Brain microvascular endothelial cell (primary cell): ENCODE data around the gene RAPGEF2.
A peak's percentile ranks its signal among the peaks of the same experiment; 100 is the strongest.

Experiments used
- DNase-seq: peaks from one replicate; pipeline ENCODE4 v3.0.0-alpha.2; 2020
- H3K27ac ChIP-seq: fragments of 250-450 bp; sonication (Bioruptor Pico); 2 replicates; pipeline ENCODE4 v1.5.1; 2020; ENCODE audit warnings: mild to moderate bottlenecking, moderate library complexity
- H3K27me3 ChIP-seq: fragments of 250-450 bp; sonication (Bioruptor Pico); replicated peaks from 2 replicates; pipeline ENCODE4 v1.5.1; 2020; ENCODE audit warnings: mild to moderate bottlenecking
- H3K36me3 ChIP-seq: fragments of 250-450 bp; sonication (Bioruptor Pico); replicated peaks from 2 replicates; pipeline ENCODE4 v1.5.1; 2020; ENCODE audit warnings: mild to moderate bottlenecking
- H3K4me3 ChIP-seq: 2 replicates; pipeline ENCODE4 v1.5.1; 2011; ENCODE audit warnings: low read depth, mild to moderate bottlenecking, control low read depth, low read length, moderate library complexity
- in situ Hi-C: cut with HindIII; loops from 2 replicates; pipeline ENCODE4 v1.10.0; 2017; ENCODE audit warnings: low sequenced_read_pairs, low pct_ligation_motif_present
- TF ChIP-seq, protein P1 (sequence below): IDR thresholded peaks from 2 replicates; pipeline ENCODE4 v1.5.1; 2011; ENCODE audit warnings: low read depth, mild to moderate bottlenecking, moderate library complexity, low read length, control low read depth, inconsistent platforms; ENCODE audit errors: missing control alignments

Gene RAPGEF2

DNA sequence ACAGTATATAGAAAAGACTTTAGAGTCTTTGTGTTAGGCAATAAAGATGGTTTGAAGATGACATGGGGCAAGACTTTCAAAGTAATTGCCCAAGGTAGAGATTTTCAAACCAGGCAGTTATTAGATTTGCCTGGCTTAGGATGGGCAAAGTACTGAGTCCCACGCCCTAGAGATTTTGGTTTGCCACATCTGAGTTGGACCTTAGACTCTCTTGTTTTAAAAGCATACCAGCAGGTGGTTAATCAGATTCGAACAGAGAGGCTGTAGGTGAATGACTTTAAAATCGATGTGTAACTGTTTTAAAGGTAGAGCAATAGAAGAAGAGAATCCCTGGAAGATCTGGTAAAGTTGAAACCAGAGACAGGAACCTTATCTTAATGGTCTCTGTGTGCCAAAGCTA is 121.5 kb downstream of the RAPGEF2 start:
- in situ Hi-C loops, result no loop called here
- DNase-seq, result no peak
- Histone ChIP-seq H3K4me3 (no peak overlapping the region), H3K27me3 (no peaks in the 10 kb centered on the region), H3K36me3 (no peaks in the 10 kb centered on the region), H3K27ac (no peak overlapping the region)
- TF ChIP-seq, protein P1, sequence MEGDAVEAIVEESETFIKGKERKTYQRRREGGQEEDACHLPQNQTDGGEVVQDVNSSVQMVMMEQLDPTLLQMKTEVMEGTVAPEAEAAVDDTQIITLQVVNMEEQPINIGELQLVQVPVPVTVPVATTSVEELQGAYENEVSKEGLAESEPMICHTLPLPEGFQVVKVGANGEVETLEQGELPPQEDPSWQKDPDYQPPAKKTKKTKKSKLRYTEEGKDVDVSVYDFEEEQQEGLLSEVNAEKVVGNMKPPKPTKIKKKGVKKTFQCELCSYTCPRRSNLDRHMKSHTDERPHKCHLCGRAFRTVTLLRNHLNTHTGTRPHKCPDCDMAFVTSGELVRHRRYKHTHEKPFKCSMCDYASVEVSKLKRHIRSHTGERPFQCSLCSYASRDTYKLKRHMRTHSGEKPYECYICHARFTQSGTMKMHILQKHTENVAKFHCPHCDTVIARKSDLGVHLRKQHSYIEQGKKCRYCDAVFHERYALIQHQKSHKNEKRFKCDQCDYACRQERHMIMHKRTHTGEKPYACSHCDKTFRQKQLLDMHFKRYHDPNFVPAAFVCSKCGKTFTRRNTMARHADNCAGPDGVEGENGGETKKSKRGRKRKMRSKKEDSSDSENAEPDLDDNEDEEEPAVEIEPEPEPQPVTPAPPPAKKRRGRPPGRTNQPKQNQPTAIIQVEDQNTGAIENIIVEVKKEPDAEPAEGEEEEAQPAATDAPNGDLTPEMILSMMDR, result no peak

DNA sequence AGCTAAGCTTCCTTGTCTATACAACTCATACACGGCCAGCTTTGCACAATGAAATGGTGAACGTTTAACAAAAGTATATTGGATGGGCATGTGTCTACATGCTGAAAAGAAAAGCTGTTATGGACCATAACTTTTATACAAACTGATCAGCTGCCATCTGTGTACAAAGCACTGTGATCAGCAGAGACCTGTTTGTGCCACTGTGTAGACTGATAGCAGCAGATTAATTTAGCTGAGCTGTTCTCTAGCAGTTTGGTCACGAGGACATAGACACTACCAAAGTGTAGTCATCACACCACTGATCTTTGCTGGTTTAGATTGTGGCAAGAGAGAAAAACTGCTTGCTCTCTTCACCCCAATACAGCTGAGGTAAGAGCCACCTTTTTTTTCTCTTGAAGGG is 124.5 kb downstream of the RAPGEF2 start:
- H3K27me3 ChIP-seq, result no peaks in the 10 kb centered on the region
- no peak overlapping the region for H3K4me3 ChIP-seq
- peak; percentile 11 for DNase-seq
- no peaks in the 10 kb centered on the region for H3K36me3 ChIP-seq
- peak overlapping the region; percentile 74 for H3K27ac ChIP-seq
- TF ChIP-seq, protein P1, result no peak
- in situ Hi-C loops, result no loop called here

DNA sequence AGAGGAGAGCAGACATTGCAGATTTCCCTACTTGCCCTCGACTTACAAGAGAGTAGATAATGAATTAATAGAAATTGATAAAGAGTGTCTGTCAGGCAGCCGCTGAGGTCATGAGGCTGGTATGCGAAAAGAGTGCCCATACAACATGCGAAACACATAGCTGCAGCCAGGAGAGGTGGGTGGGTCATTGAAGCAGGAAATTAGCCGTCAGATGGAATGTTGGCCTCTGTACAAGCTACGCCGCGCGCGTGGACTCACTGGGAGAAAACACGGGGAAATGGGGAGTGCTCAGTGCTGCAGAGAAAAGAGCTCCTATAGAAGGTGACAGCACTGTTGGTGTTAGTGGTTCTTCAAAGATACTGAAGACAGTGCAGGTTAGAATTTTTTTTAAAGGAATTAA is 125.1 kb downstream of the RAPGEF2 start:
- no peaks in the 10 kb centered on the region for H3K36me3 ChIP-seq
- no peaks in the 10 kb centered on the region for H3K27me3 ChIP-seq
- in situ Hi-C loops, result no loop called here
- TF ChIP-seq, protein P1, result peak; percentile 57
- peak overlapping the region; percentile 12 for H3K4me3 ChIP-seq
- H3K27ac ChIP-seq, result peak overlapping the region; percentile 74
- DNase-seq, result peak; percentile 91

DNA sequence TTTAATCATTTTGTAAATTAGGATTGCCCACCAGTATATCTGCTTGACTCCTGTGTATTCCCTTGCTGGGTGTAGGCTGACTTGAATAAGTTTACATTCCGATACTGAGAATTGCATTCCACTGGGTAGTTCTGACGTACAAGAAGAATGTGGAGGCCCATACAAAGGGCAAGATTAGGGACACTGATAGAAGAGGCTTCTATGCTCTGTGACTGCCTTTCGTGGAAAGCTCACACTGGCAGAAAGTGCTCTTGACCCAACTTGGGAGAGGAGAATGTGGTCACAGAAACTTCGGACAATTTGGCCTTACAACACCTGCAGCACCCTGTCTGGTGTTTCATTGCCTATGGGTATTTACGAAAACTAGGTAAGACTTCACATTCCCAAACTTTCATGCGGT is 126.3 kb downstream of the RAPGEF2 start:
- Histone ChIP-seq H3K27ac (peak overlapping the region; percentile 74), H3K36me3 (no peaks in the 10 kb centered on the region), H3K4me3 (no peak overlapping the region), H3K27me3 (no peaks in the 10 kb centered on the region)
- DNase-seq, result peak; percentile 83
- TF ChIP-seq, protein P1, result no peak
- in situ Hi-C loops, result no loop called here

DNA sequence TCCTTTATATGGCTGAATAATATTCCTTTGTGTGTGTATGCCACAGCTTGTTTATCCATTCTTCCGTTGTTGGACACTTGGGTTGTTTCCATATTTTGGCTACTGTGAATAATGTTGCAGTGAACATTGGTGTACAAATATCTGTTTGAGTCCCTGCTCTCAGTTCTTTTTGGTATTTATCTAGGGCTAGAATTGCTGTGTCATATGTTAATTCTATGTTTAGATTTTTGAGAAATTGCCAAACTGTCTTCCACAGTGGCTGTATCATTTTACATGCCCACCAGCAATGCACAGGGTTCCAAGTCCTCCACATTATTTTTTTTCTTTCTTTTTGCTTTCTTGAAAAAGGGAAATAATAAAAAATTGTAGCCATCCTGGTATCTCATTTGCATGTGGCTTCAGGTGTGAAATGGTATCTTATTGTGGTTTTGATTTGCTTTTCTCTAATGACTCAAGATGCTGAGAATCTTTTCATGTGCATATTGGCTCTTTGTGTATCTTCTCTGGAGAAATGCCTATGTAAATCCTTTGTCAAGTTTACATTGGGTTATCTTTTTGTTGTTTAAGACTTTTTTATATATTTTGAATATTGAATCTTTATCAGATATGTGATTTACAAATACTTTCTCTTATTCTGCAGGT is 129.7 kb downstream of the RAPGEF2 start:
- Histone ChIP-seq H3K27me3 (no peaks in the 10 kb centered on the region), H3K4me3 (no peak overlapping the region), H3K36me3 (no peaks in the 10 kb centered on the region), H3K27ac (no peak overlapping the region)
- DNase-seq, result no peak
- in situ Hi-C loops, result no loop called here
- TF ChIP-seq, protein P1, result no peak

DNA sequence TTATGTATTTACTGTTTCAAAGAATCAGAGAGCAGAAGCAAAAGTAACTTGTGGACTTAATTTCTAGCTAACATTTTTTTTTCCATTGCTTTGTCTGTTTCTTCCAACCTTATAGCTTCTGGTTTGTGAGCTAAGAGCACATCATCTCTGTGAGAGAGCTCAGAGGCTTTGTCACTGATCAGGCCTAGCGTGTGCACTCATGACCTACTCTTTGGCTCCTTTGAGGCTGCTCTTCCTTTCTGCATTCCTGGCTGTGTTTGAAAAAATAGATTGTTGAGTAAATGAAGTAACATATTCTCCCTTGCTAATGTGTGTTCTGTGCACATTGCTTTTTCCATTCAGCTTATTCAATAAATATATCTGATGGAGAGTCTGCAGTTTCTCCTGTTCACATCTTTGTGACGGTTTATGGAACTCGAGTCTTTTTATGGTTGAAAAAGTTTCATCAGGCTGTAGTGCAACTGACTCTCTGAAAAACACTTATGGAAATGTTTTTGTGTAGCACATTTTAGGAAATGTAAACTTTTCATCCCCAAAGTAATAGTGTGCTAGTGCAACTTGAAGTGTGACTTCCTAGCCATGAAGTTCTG is 133.0 kb downstream of the RAPGEF2 start:
- Histone ChIP-seq H3K27me3 (no peaks in the 10 kb centered on the region), H3K27ac (peak overlapping the region; percentile 19), H3K36me3 (no peaks in the 10 kb centered on the region), H3K4me3 (no peak overlapping the region)
- DNase-seq, result peak; percentile 27
- TF ChIP-seq, protein P1, result no peak
- in situ Hi-C loops, result no loop called here
